Liver (tissue), 3 donors: ENCODE results near the gene CRLF3.

Experiments used
- ATF3 ChIP-seq: IDR thresholded peaks from 2 replicates; pipeline ENCODE4 v1.6.1; 2016; ENCODE audit warnings: antibody characterized with exemption
- CTCF ChIP-seq: fragments of 150-350 bp; IDR thresholded peaks from 2 replicates; pipeline ENCODE4 v1.5.1; 2017; ENCODE audit warnings: improper control_type of control experiment, low read depth, low read length; ENCODE audit not compliant: missing input control
- EGR1 ChIP-seq, 2 donors: IDR thresholded peaks; 2 replicates each; pipeline ENCODE4 v1.6.1; 2016 to 2018; ENCODE audit warnings: antibody characterized with exemption in 2 of 2, low read depth in 2 of 2
- FOXA2 ChIP-seq: IDR thresholded peaks from 2 replicates; pipeline ENCODE4 v1.6.1; 2016; ENCODE audit warnings: antibody characterized with exemption
- GABPA ChIP-seq, 2 donors: IDR thresholded peaks in 1 of 2; conservative IDR thresholded peaks in 1 of 2; 2 replicates each; pipeline ENCODE4 v1.6.1; 2016; ENCODE audit warnings: antibody characterized with exemption in 2 of 2, mild to moderate bottlenecking in 1 of 2, moderate library complexity in 1 of 2
- HNF4G ChIP-seq: IDR thresholded peaks from 2 replicates; pipeline ENCODE4 v1.6.1; 2016; ENCODE audit warnings: antibody characterized with exemption
- JUND ChIP-seq, 2 donors: IDR thresholded peaks; 2 replicates each; pipeline ENCODE4 v1.6.1; 2016; ENCODE audit warnings: antibody characterized with exemption in 2 of 2
- MAX ChIP-seq: IDR thresholded peaks from 2 replicates; pipeline ENCODE4 v1.6.1; 2016; ENCODE audit warnings: antibody characterized with exemption
- RAD21 ChIP-seq, 2 donors: IDR thresholded peaks; 2 replicates each; pipeline ENCODE4 v1.6.1; 2016; ENCODE audit warnings: antibody characterized with exemption in 2 of 2, mild to moderate bottlenecking in 2 of 2
- RXRA ChIP-seq, 2 donors: IDR thresholded peaks; 2 replicates each; pipeline ENCODE4 v1.6.1; 2017 to 2018; ENCODE audit warnings: antibody characterized with exemption in 2 of 2, mild to moderate bottlenecking in 1 of 2
- TAF1 ChIP-seq: conservative IDR thresholded peaks from 2 replicates; pipeline ENCODE4 v1.6.1; 2016; ENCODE audit warnings: antibody characterized with exemption, mild to moderate bottlenecking
- YY1 ChIP-seq: IDR thresholded peaks from 2 replicates; pipeline ENCODE4 v1.6.1; 2016; ENCODE audit warnings: antibody characterized with exemption, mild to moderate bottlenecking
- ZBTB33 ChIP-seq: IDR thresholded peaks from 2 replicates; pipeline ENCODE4 v1.6.1; 2016; ENCODE audit warnings: antibody characterized with exemption
- TF ChIP-seq, protein P1 (sequence below): IDR thresholded peaks from 2 replicates; pipeline ENCODE4 v1.6.1; 2016; ENCODE audit warnings: antibody characterized with exemption, mild to moderate bottlenecking
- donor health status: healthy.
- donor health status: healthy.

DNA sequence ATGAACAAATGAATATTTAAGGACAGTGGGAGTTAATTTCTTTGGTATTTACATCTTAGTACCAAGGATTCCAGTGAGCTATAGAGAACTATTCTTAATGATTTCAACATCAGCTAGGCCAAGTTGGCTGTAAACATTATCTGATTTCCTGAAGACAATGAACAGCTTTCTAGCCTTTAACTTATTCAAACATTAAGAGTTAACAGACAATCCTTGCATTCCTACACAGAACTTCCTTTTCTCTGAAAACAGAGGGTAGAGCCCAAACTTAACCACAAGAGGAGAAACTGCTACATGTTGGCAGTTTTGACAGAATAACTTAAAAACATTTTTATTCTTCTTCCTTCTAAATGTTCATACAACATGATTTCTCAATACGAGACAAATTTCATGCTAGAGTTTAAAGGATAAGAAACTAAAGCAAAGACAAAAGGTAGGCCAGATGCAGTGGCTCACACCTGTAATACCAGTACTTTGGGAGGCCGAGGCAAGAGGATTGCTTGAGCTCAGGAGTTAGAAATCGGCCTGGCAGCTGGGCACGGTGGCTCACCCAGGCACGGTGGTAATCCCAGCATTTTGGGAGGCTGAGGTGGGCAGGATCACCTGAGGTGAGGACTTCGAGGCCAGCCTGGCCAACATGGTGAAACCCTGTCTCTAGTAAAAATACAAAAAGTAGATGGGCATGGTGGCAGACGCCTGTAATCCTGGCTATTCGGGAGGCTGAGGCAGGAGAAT is 4.4 kb downstream of the CRLF3 start:
- TF ChIP-seq CTCF, result no peak
- TF ChIP-seq, protein P1, sequence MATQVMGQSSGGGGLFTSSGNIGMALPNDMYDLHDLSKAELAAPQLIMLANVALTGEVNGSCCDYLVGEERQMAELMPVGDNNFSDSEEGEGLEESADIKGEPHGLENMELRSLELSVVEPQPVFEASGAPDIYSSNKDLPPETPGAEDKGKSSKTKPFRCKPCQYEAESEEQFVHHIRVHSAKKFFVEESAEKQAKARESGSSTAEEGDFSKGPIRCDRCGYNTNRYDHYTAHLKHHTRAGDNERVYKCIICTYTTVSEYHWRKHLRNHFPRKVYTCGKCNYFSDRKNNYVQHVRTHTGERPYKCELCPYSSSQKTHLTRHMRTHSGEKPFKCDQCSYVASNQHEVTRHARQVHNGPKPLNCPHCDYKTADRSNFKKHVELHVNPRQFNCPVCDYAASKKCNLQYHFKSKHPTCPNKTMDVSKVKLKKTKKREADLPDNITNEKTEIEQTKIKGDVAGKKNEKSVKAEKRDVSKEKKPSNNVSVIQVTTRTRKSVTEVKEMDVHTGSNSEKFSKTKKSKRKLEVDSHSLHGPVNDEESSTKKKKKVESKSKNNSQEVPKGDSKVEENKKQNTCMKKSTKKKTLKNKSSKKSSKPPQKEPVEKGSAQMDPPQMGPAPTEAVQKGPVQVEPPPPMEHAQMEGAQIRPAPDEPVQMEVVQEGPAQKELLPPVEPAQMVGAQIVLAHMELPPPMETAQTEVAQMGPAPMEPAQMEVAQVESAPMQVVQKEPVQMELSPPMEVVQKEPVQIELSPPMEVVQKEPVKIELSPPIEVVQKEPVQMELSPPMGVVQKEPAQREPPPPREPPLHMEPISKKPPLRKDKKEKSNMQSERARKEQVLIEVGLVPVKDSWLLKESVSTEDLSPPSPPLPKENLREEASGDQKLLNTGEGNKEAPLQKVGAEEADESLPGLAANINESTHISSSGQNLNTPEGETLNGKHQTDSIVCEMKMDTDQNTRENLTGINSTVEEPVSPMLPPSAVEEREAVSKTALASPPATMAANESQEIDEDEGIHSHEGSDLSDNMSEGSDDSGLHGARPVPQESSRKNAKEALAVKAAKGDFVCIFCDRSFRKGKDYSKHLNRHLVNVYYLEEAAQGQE, result no peak
- TF ChIP-seq TAF1, result no peak
- no peak for TF ChIP-seq HNF4G
- no peak for TF ChIP-seq ZBTB33
- no peak for TF ChIP-seq EGR1 (IDR thresholded peaks at IDR 0.05; ENCODE audit: low read depth in 2 of 2)
- TF ChIP-seq GABPA (IDR thresholded peaks at IDR 0.05 in 1 of 2, conservative IDR thresholded peaks at IDR 0.05 in 1 of 2), result no peak
- TF ChIP-seq RAD21 (IDR thresholded peaks at IDR 0.05), result no peak
- TF ChIP-seq FOXA2, result no peak
- no peak for TF ChIP-seq ATF3
- no peak for TF ChIP-seq MAX
- no peak for TF ChIP-seq RXRA (IDR thresholded peaks at IDR 0.05)
- TF ChIP-seq YY1, result no peak
- TF ChIP-seq JUND (IDR thresholded peaks at IDR 0.05), result no peak
